HL-60/S4 treated with phorbol 12-myristate 13-acetate at 8.2 ng/mL for 4 days and 3 days (cell line): ENCODE results near the gene EIF2S1.
"Not testable (repeated sequence)": the region's sequence is repeated elsewhere in the genome, so short reads cannot be mapped to it uniquely, and the experiment has no call there.

ENCODE experiments used
- in situ Hi-C: fragments of 300-500 bp; cut with MboI; formaldehyde crosslinking; loops from 2 replicates; pipeline ENCODE4 v1.15.0; 2022; ENCODE audit warnings: low sequenced_read_pairs

The EIF2S1 gene

DNA sequence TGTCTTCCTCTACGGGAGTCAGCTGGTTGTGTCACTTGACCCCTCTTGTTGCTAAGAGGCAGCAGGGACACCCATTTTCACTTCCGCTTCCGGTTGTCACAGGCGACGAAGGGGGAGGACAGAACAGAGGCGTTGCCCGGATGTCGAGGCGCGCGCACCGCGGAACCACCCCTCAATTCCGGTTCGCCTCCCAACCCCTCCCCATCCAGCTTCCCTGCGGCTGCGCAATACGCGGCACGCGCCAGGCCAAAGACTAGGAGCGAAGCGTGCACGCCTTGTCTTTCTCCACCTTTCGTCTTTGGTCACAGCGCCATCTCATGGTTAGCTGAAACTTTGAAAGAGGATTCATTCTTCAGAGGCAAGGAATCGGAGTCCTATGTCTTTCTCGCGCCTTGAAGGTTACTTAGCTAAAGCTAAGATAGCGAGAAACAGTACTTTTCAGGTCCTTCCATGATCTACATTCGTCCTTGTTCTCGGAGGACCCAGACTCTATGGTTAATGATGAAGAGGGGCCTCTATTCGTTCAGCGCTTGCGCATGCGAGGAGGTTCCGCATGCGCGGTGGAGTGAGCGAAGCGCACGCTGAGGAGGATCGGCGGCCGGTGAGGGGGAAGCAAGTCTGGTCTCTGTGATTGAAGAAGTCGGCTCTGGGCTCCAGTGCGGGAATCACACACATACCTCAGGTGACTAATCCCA, at the start of gene EIF2S1, which contains the start of gene ATP6V1D:
Gene EIF2S1 (plus strand): TSS at position 554 of the 695 bp plus-strand sequence. CDS start 4,440 bp downstream, outside the sequence.
Gene ATP6V1D (minus strand): TSS at position 30 of the 695 bp plus-strand sequence. CDS start 106 bp downstream, outside the sequence.
- in situ Hi-C loops = no loop called here

DNA sequence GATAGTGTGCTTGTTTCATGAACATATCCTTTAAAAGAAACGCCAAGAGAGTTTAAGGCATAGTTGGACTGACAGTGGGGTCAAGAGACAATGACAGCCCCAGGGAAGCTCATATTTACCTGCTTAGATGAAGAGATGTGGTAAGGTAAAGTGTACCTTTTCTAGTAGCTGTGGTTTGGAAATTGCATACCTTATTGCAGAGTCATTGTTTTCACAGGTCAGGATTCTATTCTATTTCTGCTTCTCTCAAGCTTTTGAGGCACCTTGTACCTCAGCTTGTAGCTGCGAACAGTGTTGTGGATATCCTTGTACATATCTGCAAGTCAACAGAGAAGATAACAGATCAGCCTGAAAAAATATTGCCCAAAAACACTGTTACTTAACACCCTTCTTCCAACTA, 48.3 kb upstream of the EIF2S1 start:
- in situ Hi-C loops = no loop called here

- in situ Hi-C loops = no loop called here
These were observed 47.0 kb upstream of the EIF2S1 start for GRCh38 chr14:67313153-67313552.

DNA sequence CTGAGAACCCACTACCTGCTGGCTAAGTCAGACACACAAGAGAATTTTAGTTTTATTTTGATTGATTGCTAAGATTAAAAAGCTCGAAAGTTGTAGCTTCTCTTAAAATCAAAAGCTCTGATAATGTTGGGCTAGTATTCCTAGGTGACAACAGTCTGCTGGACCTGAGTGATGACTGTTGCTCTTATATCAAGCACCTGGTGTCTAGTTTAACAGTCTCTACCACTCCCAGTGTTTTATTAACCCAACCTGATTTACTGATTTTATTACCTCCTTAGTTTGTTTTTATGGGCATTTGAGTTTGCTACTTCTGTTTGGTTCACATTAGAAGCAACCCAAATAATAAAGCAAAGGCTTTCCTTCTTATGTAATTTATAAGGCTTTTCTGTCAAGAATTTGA, 42.3 kb upstream of the EIF2S1 start:
- in situ Hi-C loops = no loop called here

DNA sequence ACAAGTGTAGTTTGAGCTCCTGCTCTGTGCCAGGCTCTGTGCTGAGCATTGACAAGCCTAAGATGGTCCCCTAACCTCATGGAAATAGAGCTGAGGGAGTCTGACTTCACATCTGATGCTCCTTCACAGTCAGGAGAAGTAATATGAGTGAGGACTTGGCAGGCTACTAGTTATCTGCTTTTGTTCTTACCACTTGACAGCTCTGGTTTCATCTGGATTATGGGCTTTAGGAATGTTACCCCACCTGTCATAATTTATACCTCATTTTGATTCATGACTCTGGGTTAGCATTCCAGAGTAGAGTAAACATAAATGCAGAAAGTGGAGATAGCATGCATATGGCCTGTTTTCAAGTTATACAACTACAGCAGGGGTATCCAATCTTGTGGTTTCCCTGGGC, 41.0 kb upstream of the EIF2S1 start:
- in situ Hi-C loops = no loop called here

GRCh38 chr14:67329666-67330065, 30.5 kb upstream of the EIF2S1 start:
- in situ Hi-C loops = not testable (repeated sequence)

- in situ Hi-C loops = no loop called here
These were observed 28.6 kb upstream of the EIF2S1 start for GRCh38 chr14:67331368-67332125.

DNA sequence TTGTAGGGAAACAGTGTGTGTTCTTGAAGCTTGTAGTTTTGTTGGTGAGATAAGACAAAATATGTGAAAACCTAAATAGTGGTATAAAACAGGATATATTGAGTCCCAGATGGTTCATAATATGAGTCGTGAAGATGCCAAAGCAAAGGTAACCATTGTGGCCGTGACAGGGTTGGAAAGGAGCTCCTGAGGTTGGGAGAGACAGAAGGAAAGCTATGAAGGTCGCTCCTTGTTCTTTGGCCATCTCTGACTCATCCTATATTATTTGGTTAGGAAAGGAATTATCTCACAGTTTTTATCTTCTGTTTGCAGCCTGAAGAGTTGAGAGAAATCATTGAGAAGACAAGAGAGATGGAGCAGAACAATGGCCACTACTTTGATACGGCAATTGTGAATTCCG, 27.7 kb upstream of the EIF2S1 start:
- in situ Hi-C loops = no loop called here

- in situ Hi-C loops = no loop called here
These were observed 24.3 kb upstream of the EIF2S1 start for GRCh38 chr14:67335781-67336180.

DNA sequence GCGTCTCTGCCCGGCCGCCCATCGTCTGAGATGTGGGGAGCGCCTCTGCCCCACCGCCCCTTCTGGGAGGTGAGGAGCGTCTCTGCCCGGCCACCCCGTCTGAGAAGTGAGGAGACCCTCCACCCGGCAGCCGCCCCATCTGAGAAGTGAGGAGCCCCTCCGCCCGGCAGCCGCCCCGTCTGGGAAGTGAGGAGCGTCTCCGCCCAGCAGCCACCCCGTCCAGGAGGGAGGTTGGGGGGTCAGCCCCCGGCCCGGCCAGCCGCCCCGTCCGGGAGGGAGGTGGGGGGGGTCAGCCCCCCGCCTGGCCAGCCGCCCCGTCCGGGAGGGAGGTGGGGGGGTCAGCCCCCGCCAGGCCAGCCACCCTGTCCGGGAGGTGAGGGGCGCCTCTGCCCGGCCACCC, 18.9 kb upstream of the EIF2S1 start:
- in situ Hi-C loops = not testable (repeated sequence)

DNA sequence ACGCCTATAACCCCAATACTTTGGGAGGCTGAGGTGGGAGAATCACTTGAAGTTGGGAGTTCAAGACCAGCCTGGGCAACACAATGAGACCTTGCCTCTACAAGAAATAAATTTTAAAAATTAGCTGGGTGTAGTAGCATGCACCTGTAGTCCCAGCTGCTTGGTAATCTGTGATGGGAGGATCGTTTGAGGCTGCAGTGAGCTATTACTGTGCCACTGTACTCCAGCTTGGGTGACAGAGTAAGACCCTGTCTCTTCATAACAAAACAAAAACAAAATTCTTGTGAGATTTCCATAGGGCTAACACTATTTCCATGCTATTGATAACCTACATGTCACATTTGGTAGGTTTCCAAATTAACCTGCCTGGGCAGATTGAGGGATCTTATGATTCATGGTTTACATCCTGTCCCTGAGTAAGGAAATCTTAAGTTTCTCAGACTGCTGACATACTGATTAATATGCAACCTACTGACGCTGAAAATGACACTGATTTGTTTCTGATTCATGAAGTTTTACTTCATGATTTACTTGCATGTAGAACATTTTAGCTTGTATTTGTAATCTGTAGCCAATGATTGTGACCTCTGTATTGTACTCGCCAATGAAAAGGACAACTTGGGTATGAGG, 16.4 kb upstream of the EIF2S1 start:
- in situ Hi-C loops = no loop called here

DNA sequence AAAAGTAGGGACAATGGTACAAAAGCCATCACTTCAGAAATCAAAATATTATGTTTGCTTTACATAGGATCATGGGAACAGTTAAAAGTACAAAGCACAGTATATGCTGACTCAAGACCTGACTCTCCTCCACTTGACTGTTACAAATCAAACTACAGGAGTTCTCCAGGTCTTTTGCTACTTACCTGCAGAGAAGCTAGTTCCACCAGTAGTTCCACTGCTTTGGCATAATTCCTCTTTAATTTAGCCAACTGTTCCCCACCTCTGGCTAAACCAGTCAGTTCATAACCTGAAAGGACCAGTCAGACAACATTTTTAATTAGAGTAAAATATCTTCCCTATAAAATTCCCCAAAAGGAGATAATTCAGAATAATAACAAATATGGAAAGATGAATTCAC, 14.5 kb upstream of the EIF2S1 start:
- in situ Hi-C loops = no loop called here

- in situ Hi-C loops = no loop called here
These were observed 8.1 kb upstream of the EIF2S1 start for GRCh38 chr14:67352055-67352454.

DNA sequence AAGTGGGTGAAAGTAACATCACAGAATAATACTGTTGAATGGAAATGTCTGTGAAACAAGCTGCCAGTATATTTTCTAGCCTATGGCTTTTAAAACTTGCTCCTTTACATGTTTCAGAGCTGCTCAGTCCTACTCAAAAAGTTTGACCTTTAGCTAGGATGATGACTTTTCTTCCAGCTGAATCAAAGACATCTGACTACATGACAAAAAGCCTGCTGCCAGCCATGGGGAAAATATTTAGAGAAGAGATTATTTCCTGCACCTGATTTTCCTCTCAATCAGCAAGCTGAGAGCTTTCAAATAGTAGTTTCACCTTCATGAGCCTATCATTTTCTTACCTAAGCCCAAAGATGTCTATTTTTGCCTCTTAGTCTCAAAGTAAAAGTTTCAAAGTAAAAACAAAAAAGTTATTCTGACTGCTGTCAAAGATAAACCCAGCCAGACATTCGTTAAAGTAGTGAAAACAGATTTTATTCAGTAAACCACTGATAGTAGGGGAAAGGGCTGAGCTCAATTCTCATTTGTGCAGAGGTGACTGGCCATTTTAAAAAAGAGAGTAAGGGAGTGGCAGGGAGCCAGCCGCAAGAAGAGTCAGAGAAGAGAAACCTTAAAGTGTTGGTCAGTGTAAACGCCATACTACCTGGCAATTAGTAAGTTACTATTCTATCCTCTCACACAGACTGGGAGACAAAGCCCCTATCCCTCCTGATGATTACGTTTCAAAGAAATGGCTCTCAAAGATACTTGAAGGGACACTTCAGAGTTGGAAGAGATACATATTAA, 2.8 kb upstream of the EIF2S1 start:
- in situ Hi-C loops = no loop called here

DNA sequence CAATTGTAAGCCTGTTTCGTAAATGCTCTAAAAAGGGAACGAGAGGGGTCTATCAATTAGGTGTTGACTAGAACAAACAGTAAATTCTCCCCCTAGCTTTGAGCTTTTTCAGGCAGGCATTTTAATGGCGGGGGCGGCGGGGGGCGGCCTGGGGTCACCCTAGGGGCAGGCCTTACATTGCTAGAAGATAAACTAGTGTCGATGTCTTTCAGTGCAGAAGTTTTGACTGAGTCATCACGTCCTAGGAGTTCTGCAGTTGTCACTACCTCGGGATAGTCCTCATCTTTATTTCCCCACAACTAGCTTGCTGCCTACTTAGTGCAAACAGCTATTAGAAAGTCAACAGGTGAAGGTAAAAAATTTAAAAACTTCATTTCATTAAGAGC, 2.2 kb upstream of the EIF2S1 start:
- in situ Hi-C loops = no loop called here

GRCh38 chr14:67358924-67359774, 979 bp upstream of the EIF2S1 start:
- in situ Hi-C loops = no loop called here

DNA sequence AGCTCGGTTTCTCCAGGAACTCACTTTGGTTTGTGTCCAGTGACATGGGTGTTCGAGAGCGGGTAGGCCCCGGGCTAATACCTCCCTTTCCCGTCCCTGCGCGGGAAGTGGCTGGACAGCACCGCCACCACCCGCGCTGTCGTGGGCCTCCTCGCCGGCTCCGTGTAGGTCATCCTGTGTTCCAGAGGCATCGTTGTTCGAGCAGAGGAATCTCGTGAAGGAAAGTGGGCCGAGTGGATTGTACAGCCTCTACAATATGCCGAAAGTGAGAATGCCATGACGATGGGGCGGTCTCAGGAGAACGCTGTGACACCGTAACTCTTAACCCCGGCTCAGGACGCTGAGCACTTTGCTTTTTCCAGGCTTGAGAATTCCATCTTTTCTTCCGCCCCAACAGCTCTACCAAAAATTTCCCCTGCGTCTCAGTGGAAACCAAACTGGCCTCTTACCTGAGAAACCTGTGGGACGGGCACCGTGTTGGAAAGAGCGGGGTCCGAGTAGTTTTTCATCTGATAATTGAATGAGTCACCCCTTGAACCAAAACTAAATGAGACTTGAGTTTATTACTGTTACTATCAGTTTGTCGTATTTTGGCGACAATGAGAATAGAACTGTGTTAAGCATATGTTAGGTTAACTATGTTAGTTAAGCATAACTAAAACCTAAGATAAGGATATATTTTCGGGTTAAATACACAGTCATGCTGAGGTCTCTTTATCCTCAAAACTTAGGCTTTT, 510 bp downstream of the EIF2S1 start:
- in situ Hi-C loops = no loop called here

GRCh38 chr14:67365476-67365875, 5.3 kb downstream of the EIF2S1 start:
- in situ Hi-C loops = no loop called here

DNA sequence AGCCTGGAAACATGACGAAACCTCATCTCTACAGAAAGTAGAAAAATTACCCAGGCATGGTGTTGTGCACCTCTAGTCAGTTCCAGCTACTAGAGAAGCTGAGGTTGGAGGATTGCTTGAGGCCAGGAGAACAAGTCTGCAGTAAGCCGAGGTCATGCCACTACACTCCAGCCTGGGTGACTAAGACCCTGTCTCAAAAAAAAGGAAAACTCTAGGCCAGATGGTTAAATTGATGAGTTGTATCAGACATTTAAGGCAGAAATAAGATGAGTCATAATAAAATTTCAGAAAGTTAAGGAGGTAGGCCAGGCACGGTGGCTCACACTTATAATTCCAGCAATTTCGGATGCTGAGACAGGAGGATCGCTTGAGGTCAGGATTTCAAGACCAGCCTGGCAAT, 10.7 kb downstream of the EIF2S1 start:
- in situ Hi-C loops = no loop called here
